Prostate gland (tissue), 2 donors: Measurements from ENCODE around the gene AFF3. TPM values are rescaled to one million over a fixed set of nuclear protein-coding genes. Genes with fewer than 3 reads are reported as not detected.

Experiments
- DNase-seq: peaks from one replicate; pipeline ENCODE4 v3.0.0-alpha.2; 2019; ENCODE audit warnings: low spot score
- H3K27ac ChIP-seq, 2 donors: fragments of 200-600 bp; sonication (generic); 2 replicates each; pipeline ENCODE4 v1.5.1; 2017 to 2019
- H3K27me3 ChIP-seq: fragments of 200-600 bp; sonication (generic); replicated peaks from 2 replicates; pipeline ENCODE4 v1.5.1; 2019; ENCODE audit not compliant: insufficient read depth
- H3K36me3 ChIP-seq, 2 donors: fragments of 200-600 bp; sonication (generic); 1 replicate in 1 of 2; 2 replicates in 1 of 2; pipeline versions ENCODE4 v1.5.1 to v1.8.1; 2017 to 2019
- H3K4me1 ChIP-seq: fragments of 200-600 bp; sonication (generic); replicated peaks from 2 replicates; pipeline ENCODE4 v1.5.1; 2019
- H3K4me3 ChIP-seq, 2 donors: fragments of 200-600 bp; sonication (generic); 2 replicates each; pipeline ENCODE4 v1.5.1; 2017 to 2019
- H3K9me3 ChIP-seq: fragments of 200-600 bp; sonication (generic); 2 replicates; pipeline ENCODE4 v1.5.1; 2017
- POLR2A ChIP-seq: fragments of 450-650 bp; IDR thresholded peaks from one replicate; pipeline ENCODE4 v1.6.1; 2016; ENCODE audit warnings: antibody characterized with exemption, mild to moderate bottlenecking
- POLR2AphosphoS5 ChIP-seq: sonication (generic); formaldehyde crosslinking; IDR thresholded peaks from one replicate; pipeline ENCODE4 v1.6.1; 2017; ENCODE audit warnings: antibody characterized with exemption
- WGBS: methylation state at CpG from one replicate; pipeline ENCODE4 v1.1.5; 2018; 5-methylcytosine and 5-hydroxymethylcytosine counted together
- intact Hi-C: fragments of 100-400 bp; cut with DNase I; formaldehyde crosslinking; loops from one replicate; pipeline ENCODE4 v1.14.2; 2022
- total RNA-seq, 2 donors: library from RNA; depleted of rRNA; stranded (reverse); fragments of >200 nt; gene quantifications; one replicate each; pipeline ENCODE4 v1.1.0, GENCODE V29; 2016
- TF ChIP-seq, protein P1 (sequence below), 4 experiments: fragments of 200-600 bp in 2 of 4; fragments of 450-650 bp in 2 of 4; sonication (generic) in 2 of 4; IDR thresholded peaks; 1 replicate in 3 of 4; 2 replicates in 1 of 4; pipeline ENCODE4 v1.5.1; 2016 to 2019; ENCODE audit warnings: antibody characterized with exemption in 4 of 4, mild to moderate bottlenecking in 2 of 4, moderate library complexity in 2 of 4

AFF3 gene
- total RNA-seq, 2 donors from 2014 or later, result 74.4 to 113 TPM

DNA sequence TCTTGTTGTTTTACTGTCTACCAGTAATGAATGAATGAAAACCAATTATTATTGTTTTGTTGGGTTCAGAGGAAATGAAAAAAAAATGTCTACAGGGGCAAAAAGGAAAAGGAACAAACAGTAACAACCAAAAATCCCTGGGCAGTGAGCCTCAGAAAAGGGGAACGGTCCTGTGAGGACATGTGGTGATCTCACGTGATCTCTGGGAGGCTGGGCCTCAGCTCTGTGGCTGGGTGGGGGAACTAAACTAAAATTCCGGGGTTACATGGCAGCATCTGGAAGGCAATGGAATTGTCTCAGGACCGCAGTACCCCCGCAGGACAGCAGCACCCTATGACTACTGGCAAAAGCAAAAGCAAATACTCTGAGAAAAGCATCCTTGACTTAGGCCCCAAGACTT lies 80.1 kb downstream of the AFF3 start:
- Histone ChIP-seq H3K9me3 (no peaks in the 10 kb centered on the region), H3K27me3 (no peaks in the 10 kb centered on the region), H3K27ac (peak overlapping the region in 1 of 2 donors; percentile 11), H3K4me1 (peaks cover 18% of the 10 kb centered on the region), H3K4me3 (no peak overlapping the region), H3K36me3 (no peaks in the 10 kb centered on the region)
- 91% methylated on average over 5 of the region's 5 CpGs for WGBS
- TF ChIP-seq POLR2AphosphoS5 (no peak), POLR2A (no peak)
- TF ChIP-seq, protein P1, sequence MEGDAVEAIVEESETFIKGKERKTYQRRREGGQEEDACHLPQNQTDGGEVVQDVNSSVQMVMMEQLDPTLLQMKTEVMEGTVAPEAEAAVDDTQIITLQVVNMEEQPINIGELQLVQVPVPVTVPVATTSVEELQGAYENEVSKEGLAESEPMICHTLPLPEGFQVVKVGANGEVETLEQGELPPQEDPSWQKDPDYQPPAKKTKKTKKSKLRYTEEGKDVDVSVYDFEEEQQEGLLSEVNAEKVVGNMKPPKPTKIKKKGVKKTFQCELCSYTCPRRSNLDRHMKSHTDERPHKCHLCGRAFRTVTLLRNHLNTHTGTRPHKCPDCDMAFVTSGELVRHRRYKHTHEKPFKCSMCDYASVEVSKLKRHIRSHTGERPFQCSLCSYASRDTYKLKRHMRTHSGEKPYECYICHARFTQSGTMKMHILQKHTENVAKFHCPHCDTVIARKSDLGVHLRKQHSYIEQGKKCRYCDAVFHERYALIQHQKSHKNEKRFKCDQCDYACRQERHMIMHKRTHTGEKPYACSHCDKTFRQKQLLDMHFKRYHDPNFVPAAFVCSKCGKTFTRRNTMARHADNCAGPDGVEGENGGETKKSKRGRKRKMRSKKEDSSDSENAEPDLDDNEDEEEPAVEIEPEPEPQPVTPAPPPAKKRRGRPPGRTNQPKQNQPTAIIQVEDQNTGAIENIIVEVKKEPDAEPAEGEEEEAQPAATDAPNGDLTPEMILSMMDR (IDR thresholded peaks at IDR 0.05), result no peak
- intact Hi-C loops, result no loop called here
- DNase-seq, result no peak

GRCh38 chr2:100060875-100061274 lies 81.5 kb downstream of the AFF3 start:
- no peak for TF ChIP-seq POLR2AphosphoS5
- TF ChIP-seq, protein P1 (IDR thresholded peaks at IDR 0.05), result no peak
- no peak for TF ChIP-seq POLR2A
- intact Hi-C loops, result no loop called here
- H3K27ac ChIP-seq, result no peak overlapping the region
- no peaks in the 10 kb centered on the region for H3K27me3 ChIP-seq
- no peak for DNase-seq
- H3K9me3 ChIP-seq, result no peaks in the 10 kb centered on the region
- 94% methylated on average over 4 of the region's 4 CpGs for WGBS
- H3K4me3 ChIP-seq, result no peak overlapping the region
- H3K36me3 ChIP-seq, result no peaks in the 10 kb centered on the region
- peaks cover 8% of the 10 kb centered on the region for H3K4me1 ChIP-seq

DNA sequence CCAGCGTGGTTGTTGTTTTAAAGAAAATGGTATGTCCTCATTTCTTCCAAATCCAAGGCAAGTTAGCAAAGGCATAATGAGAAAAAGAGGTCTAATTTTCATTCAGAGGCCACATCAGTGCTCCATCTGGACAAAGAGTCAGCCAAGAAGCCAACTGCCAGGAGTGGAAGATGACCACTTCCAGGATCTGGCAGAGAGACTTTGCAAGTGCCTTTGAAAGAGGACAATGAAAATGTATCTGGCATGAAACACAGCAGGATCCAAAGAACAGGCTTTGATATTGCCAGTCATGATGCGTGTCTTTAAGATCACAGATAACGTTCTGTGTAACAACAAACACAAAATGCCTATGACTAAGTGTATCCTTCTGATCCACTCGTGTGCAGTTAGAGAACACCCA lies 82.8 kb downstream of the AFF3 start:
- intact Hi-C loops, result no loop called here
- H3K4me3 ChIP-seq, result no peak overlapping the region
- no peak for DNase-seq
- TF ChIP-seq POLR2AphosphoS5, result peak; percentile 46
- TF ChIP-seq POLR2A, result no peak
- no peaks in the 10 kb centered on the region for H3K36me3 ChIP-seq
- H3K9me3 ChIP-seq, result no peaks in the 10 kb centered on the region
- peak overlapping the region in 1 of 2 donors; percentile 9 for H3K27ac ChIP-seq
- H3K4me1 ChIP-seq, result peaks cover 4% of the 10 kb centered on the region
- WGBS, result 61% methylated on average over 4 of the region's 4 CpGs
- H3K27me3 ChIP-seq, result no peaks in the 10 kb centered on the region

DNA sequence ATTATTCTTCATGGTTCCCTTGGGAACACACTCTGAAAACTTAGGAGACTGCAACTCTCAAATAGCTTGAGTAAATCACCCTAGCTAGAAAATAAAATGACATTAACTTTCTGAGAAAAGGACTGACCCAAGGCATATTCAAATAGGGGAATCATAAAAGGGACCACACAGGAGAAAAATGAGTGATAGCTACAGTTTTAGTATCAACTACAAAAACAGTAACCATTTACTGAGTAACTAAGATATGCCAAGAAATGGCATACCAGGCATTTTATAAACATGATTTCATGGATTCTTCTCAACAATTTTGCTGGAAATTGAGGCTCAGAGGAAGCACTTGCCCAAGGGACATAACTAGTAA lies 84.5 kb downstream of the AFF3 start:
- Histone ChIP-seq H3K4me3 (no peak overlapping the region), H3K36me3 (no peaks in the 10 kb centered on the region), H3K27ac (peak overlapping the region in 1 of 2 donors; percentile 54), H3K27me3 (no peaks in the 10 kb centered on the region), H3K9me3 (no peaks in the 10 kb centered on the region), H3K4me1 (no peaks in the 10 kb centered on the region)
- intact Hi-C loops, result no loop called here
- no peak for DNase-seq
- TF ChIP-seq POLR2A, result no peak
- TF ChIP-seq POLR2AphosphoS5, result no peak
- TF ChIP-seq, protein P1 (IDR thresholded peaks at IDR 0.05), result no peak

GRCh38 chr2:100054426-100054825 lies 88.0 kb downstream of the AFF3 start:
- no peaks in the 10 kb centered on the region for H3K4me1 ChIP-seq
- intact Hi-C loops, result no loop called here
- H3K27ac ChIP-seq, result no peak overlapping the region
- H3K9me3 ChIP-seq, result no peaks in the 10 kb centered on the region
- DNase-seq, result no peak
- no peak for TF ChIP-seq POLR2AphosphoS5
- no peak for TF ChIP-seq POLR2A
- TF ChIP-seq, protein P1 (IDR thresholded peaks at IDR 0.05), result no peak
- H3K36me3 ChIP-seq, result no peaks in the 10 kb centered on the region
- H3K27me3 ChIP-seq, result no peaks in the 10 kb centered on the region
- no peak overlapping the region for H3K4me3 ChIP-seq
- 98% methylated on average over 2 of the region's 2 CpGs for WGBS
